Stimulated activated CD4-positive, alpha-beta T cell treated with anti-CD3 and anti-CD28 coated beads, Interleukin-15, amount 100 ng/mL, for 48 hours (primary cell): ENCODE data around the gene HCST.
A peak's percentile ranks its signal among the peaks of the same experiment; 100 is the strongest.

Experiments
- DNase-seq, 2 donors: peaks; one replicate each; pipeline ENCODE4 v3.0.0-alpha.2; 2020; ENCODE audit warnings: low read depth in 2 of 2

HCST gene

GRCh38 chr19:35901854-35902661, at the start of gene HCST:
HCST (plus strand) TSS chr19:35902529; CDS start chr19:35902594, 65 bp downstream.
- DNase-seq: no peak

- no peak for DNase-seq
These were observed 49.1 kb upstream of the HCST start for GRCh38 chr19:35853038-35853756.

- no peak for DNase-seq
These were observed 45.7 kb upstream of the HCST start, which contains the start of gene KIRREL2 for GRCh38 chr19:35856546-35857149. KIRREL2 (plus strand) TSS chr19:35856911; CDS start chr19:35857120, 209 bp downstream.

GRCh38 chr19:35858311-35858710, 44.0 kb upstream of the HCST start:
- no peak for DNase-seq

GRCh38 chr19:35859414-35859813, 42.9 kb upstream of the HCST start:
- no peak for DNase-seq

- DNase-seq: no peak
These were observed 41.9 kb upstream of the HCST start for GRCh38 chr19:35860436-35860817.

GRCh38 chr19:35860818-35861639, 41.3 kb upstream of the HCST start:
- no peak for DNase-seq

- no peak for DNase-seq
These were observed 40.6 kb upstream of the HCST start for GRCh38 chr19:35861640-35862160.

- DNase-seq: no peak
These were observed 39.8 kb upstream of the HCST start for GRCh38 chr19:35862528-35862927.

- DNase-seq: no peak
These were observed 39.3 kb upstream of the HCST start for GRCh38 chr19:35863018-35863417.

GRCh38 chr19:35868172-35868822, 34.0 kb upstream of the HCST start, which contains the start of gene APLP1:
APLP1 (plus strand) TSS chr19:35868574; CDS start chr19:35868637, 63 bp downstream.
- peak; percentile 23 to 67 for DNase-seq

GRCh38 chr19:35868823-35869326, 33.5 kb upstream of the HCST start:
- no peak for DNase-seq

GRCh38 chr19:35869327-35870123, 32.8 kb upstream of the HCST start:
- peak; percentile 82 to 88 for DNase-seq

GRCh38 chr19:35870124-35870736, 32.1 kb upstream of the HCST start:
- DNase-seq: peak; percentile 45 to 66

- no peak for DNase-seq
These were observed 31.5 kb upstream of the HCST start for GRCh38 chr19:35870798-35871197.

GRCh38 chr19:35871611-35872010, 30.7 kb upstream of the HCST start:
- DNase-seq: no peak

- no peak for DNase-seq
These were observed 30.1 kb upstream of the HCST start for GRCh38 chr19:35872180-35872579.

GRCh38 chr19:35874392-35874930, 27.9 kb upstream of the HCST start:
- no peak for DNase-seq

GRCh38 chr19:35879068-35879467, 23.3 kb upstream of the HCST start:
- no peak for DNase-seq
